Naive thymus-derived CD8-positive, alpha-beta T cell (primary cell): ENCODE data around the gene MCRIP1. TPM values are rescaled to one million over a fixed set of nuclear protein-coding genes. Genes with fewer than 3 reads are reported as not detected.
A peak's percentile ranks its signal among the peaks of the same experiment; 100 is the strongest.

Experiments used
- ATAC-seq, 2 donors: fragments of 150-1000 bp; cut with Tn5 transposase in 1 of 2; sonication (Bioruptor Pico), chemical (Tn5 transposase) in 1 of 2; 1 replicate in 1 of 2; 2 replicates in 1 of 2; pipeline ENCODE4 v1.10.0; 2021; ENCODE audit warnings: mild to moderate bottlenecking in 2 of 2, moderate library complexity in 2 of 2
- POLR2A ChIA-PET: fragments of 350-600 bp; sonication (Branson Sonifier 250); formaldehyde crosslinking; loops from one replicate; lab custom pipeline; 2021; ENCODE audit warnings: antibody characterized with exemption; lab: Charles Lee
- DNase-seq, 10 donors: peaks; one replicate each; pipeline versions ENCODE4 v3.0.0 to v3.0.0-alpha.2; 2020 to 2022
- H3K27ac Mint-ChIP-seq, 10 donors: one replicate each; pipeline ENCODE4 v1.8.0; 2020 to 2022; ENCODE audit warnings: mild to moderate bottlenecking in 10 of 10, mixed read lengths in 10 of 10, moderate library complexity in 4 of 10, inconsistent platforms in 1 of 10
- H3K27me3 Mint-ChIP-seq, 5 donors: one replicate each; pipeline ENCODE4 v1.8.0; 2021 to 2022; ENCODE audit warnings: mixed read lengths in 5 of 5
- H3K36me3 Mint-ChIP-seq, 3 donors: one replicate each; pipeline ENCODE4 v1.8.0; 2020 to 2022; ENCODE audit warnings: mixed read lengths in 3 of 3, mild to moderate bottlenecking in 2 of 3, inconsistent platforms in 1 of 3
- H3K4me1 Mint-ChIP-seq, 4 donors: one replicate each; pipeline ENCODE4 v1.8.0; 2021 to 2022; ENCODE audit warnings: mixed read lengths in 4 of 4
- H3K4me3 Mint-ChIP-seq, 10 donors: one replicate each; pipeline ENCODE4 v1.8.0; 2020 to 2022; ENCODE audit warnings: mild to moderate bottlenecking in 10 of 10, mixed read lengths in 10 of 10, moderate library complexity in 6 of 10, inconsistent platforms in 1 of 10
- H3K9me3 Mint-ChIP-seq, 9 donors: one replicate each; pipeline ENCODE4 v1.8.0; 2020 to 2022; ENCODE audit warnings: mixed read lengths in 9 of 9, mild to moderate bottlenecking in 3 of 9, inconsistent platforms in 1 of 9, moderate library complexity in 1 of 9
- polyA plus RNA-seq, 3 donors: library from polyadenylated mRNA; unstranded; fragments of 300-500 nt; fragmentation: Illumina TruSeq; gene quantifications; one replicate each; pipeline ENCODE4 v1.2.3, GENCODE V29; 2021
- total RNA-seq, 8 experiments: library from RNA in 2 of 8; stranded (reverse) in 2 of 8; gene quantifications; one replicate each; pipeline ENCODE4 v1.2.3 and lab custom pipeline; 2021 to 2026

The MCRIP1 gene
- total and polyA plus RNA-seq, 5 experiments from 2014 or later = 49.5 to 61.8 (median 58.4) TPM

DNA sequence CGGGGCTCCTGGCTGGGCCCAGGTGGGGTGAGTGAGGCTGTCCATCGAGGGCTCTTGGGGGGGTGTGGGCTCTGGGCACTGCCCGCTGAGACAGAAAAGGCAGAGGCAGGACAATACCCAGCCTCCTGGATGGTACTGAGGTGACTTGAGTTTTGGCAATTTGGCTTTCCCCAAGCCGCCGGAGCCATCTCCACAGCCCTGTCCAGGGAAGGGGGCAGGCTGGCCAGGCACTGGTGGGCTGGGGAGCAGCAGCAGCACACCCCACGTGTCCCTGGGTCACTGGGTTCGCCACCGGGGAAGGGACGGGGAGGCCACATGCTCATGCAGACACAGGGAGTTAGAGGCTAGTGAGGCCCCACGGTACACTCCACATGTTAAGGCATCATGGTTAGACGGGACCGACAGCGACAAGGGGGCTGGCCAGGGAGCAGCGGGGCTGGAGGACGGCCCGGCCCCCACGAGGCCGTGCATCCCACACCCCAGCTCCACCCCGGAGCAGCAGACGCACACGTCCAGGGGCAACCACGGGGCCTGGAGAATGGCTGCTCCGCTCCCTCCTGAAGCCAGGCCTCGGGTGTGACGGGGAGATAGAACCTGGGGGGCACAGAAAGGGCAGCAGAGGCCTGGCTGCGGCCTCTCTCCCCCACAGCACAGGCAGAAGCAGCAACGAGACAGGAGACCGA lies 35.0 kb upstream of the MCRIP1 start:
- no peaks in the 10 kb centered on the region for H3K9me3 Mint-ChIP-seq

DNA sequence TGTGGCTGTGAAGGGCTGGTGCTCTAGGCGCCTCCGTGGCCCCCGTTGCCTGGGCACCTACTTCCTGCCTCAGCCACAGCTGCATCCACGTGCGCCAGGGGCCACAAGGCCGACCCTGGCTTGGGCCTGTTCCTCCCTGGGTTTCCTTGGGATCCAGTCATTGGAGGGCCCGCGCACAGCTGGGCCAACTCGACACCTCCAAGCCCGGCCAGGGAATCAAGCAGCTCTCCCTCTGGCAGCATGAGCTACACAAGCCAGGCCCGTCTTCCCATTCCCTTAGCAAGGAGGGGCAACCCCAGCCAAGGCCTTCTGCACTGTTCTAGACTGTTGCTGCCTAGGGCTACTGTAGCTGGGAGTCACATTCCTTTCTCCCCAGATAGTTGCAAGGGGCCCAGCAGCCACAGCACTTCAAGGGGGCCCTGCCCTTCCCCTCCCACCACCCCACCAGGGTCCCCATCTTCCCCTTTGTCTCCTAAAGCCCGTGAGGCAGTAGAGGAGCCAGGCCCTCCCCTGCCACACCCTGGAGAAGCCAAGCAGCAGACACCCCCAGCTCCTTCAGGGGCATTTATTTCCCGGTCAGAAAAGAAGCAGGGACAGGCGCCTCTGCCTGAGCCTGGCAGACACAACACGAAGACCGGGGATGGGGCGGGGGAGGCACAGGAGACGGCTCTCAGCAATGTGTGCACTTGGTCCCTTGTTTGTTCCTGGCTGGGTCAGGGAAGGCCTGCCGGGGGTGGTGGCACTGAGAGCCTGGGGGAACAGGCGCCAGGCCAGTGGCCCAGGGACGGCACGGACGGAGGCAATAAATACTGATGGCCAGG lies 34.3 kb upstream of the MCRIP1 start:
- H3K27ac Mint-ChIP-seq = peak overlapping the region in 9 of 10 donors; percentile 22 to 91 (median 73)
- DNase-seq = peak in 5 of 10 donors; percentile 24 to 64 (median 31)
- no peaks in the 10 kb centered on the region for H3K27me3 Mint-ChIP-seq
- peak overlapping the region in 6 of 10 donors; percentile 11 to 58 (median 27) for H3K4me3 Mint-ChIP-seq
- H3K36me3 Mint-ChIP-seq = peaks cover 0 to 33% (median 4%) of the 10 kb centered on the region in 3 donors
- no peaks in the 10 kb centered on the region for H3K9me3 Mint-ChIP-seq
- H3K4me1 Mint-ChIP-seq = peaks cover 15 to 61% (median 41%) of the 10 kb centered on the region in 4 donors
- POLR2A ChIA-PET = interaction anchor here (0.6 to 3.5 kb wide), 5 partner anchors 13 to 164 kb away, joined by 3 to 22 read pairs (median 4); partner anchors contain the start of genes MAFG, MRPL12 and SIRT7
- no peak for ATAC-seq

More for the DNA sequence above, 35.0 kb upstream of the MCRIP1 start:
- Mint-ChIP-seq H3K27me3 (no peaks in the 10 kb centered on the region), H3K4me3 (peak overlapping the region in 6 of 10 donors; percentile 22 to 69 (median 28)), H3K36me3 (peaks cover 0 to 30% (median 2%) of the 10 kb centered on the region in 3 donors), H3K27ac (peak overlapping the region in 4 of 10 donors; percentile 35 to 80 (median 50)), H3K4me1 (peaks cover 14 to 59% (median 39%) of the 10 kb centered on the region in 4 donors)
- POLR2A ChIA-PET = interaction anchor here (0.9 to 5.3 kb wide), 4 partner anchors 23 to 165 kb away, joined by 3 to 35 read pairs (median 14); partner anchors contain the start of genes MAFG, MRPL12 and SIRT7
- ATAC-seq (no peak), DNase-seq (peak in 1 of 10 donors; percentile 64)

GRCh38 chr17:81866440-81867169 lies 33.5 kb upstream of the MCRIP1 start:
- DNase-seq (peak in 2 of 10 donors; percentile 29 to 54), ATAC-seq (no peak)
- Mint-ChIP-seq H3K27ac (peak overlapping the region in 8 of 10 donors; percentile 22 to 91 (median 70)), H3K27me3 (no peaks in the 10 kb centered on the region), H3K9me3 (no peaks in the 10 kb centered on the region), H3K4me3 (peak overlapping the region in 2 of 10 donors; percentile 20 to 58), H3K36me3 (peaks cover 0 to 33% (median 4%) of the 10 kb centered on the region in 3 donors), H3K4me1 (peaks cover 15 to 62% (median 42%) of the 10 kb centered on the region in 4 donors)
- POLR2A ChIA-PET = interaction anchor here (0.6 to 1.8 kb wide), 6 partner anchors 12 to 164 kb away, joined by 3 to 5 read pairs (median 3); partner anchors contain the start of genes ANAPC11, MRPL12 and SIRT7

DNA sequence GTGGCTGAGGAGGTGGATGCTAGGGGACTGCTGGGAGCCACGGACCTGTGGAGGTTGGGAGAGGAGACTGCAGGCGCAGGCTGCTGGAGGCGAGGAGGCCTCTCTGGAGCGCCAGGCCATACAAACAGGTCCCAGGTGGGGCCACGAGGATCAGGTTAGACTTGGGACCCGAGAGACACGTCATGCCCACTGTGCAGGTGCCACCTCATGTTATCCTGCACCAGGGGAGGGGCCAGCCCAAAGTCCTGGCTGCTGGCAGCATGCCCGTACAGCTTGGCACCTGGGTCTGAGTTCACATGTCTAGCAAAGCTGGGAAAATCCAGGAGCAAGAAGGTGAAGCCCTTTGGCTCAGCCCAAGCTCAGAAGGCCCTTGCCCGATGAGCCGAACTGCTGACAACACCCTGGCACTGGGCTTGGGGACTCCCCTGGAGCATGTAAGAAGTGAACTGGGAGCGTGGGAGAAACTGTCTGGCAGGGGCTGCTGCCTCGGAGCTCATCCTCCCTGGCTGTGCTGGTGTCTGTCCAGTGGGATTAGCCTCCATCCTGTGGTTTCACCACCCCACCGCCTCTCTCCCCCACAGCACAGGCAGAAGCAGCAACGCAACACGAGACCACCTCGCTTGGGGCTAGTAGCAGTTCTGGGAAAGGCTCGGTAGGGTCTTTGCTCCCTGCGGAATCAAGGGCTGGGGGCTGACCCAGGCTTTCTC lies 32.8 kb upstream of the MCRIP1 start:
- no peak for ATAC-seq
- H3K9me3 Mint-ChIP-seq = no peaks in the 10 kb centered on the region
- H3K4me1 Mint-ChIP-seq = peaks cover 18 to 65% (median 43%) of the 10 kb centered on the region in 4 donors
- peaks cover 0 to 35% (median 4%) of the 10 kb centered on the region in 3 donors for H3K36me3 Mint-ChIP-seq
- no peaks in the 10 kb centered on the region for H3K27me3 Mint-ChIP-seq
- H3K27ac Mint-ChIP-seq = peak overlapping the region in 5 of 10 donors; percentile 23 to 91 (median 79)
- POLR2A ChIA-PET = interaction anchor here (0.6 to 1.8 kb wide), 4 partner anchors 18 to 163 kb away, joined by 3 to 5 read pairs (median 3); partner anchors contain the start of genes ANAPC11 and MRPL12
- DNase-seq = peak in 3 of 10 donors; percentile 7 to 62 (median 13)
- peak overlapping the region in 4 of 10 donors; percentile 22 to 71 (median 27) for H3K4me3 Mint-ChIP-seq

DNA sequence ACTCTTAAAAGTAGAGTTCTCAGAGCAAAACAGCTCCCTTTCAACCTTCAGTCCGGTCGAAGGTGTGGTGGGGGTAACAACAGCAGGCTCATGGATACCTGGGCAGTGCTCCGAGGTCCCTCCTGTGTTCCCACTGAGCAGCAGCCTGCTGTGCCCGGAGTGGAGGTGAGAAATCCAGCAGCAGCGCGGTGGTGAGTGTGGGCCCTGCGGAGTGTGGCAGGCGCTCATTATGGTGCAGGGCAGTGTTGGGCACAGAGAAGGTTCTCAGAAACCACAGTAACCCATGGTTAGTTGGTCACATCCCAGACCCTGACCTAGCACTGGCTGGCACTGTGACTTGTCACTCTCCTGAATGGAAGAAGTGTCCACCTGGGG lies 32.3 kb upstream of the MCRIP1 start:
- peaks cover 0 to 34% (median 6%) of the 10 kb centered on the region in 3 donors for H3K36me3 Mint-ChIP-seq
- H3K27ac Mint-ChIP-seq = peak overlapping the region in 5 of 10 donors; percentile 23 to 87 (median 79)
- H3K9me3 Mint-ChIP-seq = peaks cover 0 to 3% (median 0%) of the 10 kb centered on the region in 9 donors
- no peak for ATAC-seq
- peak in 1 of 10 donors; percentile 40 for DNase-seq
- POLR2A ChIA-PET = interaction anchor here (1.0 kb wide), 1 partner anchor 111 kb away, joined by 3 read pairs; no protein-coding TSS in a partner anchor
- H3K4me1 Mint-ChIP-seq = peaks cover 18 to 67% (median 43%) of the 10 kb centered on the region in 4 donors
- H3K27me3 Mint-ChIP-seq = peaks cover 0 to 3% (median 0%) of the 10 kb centered on the region in 5 donors
- peak overlapping the region in 4 of 10 donors; percentile 22 to 71 (median 27) for H3K4me3 Mint-ChIP-seq

DNA sequence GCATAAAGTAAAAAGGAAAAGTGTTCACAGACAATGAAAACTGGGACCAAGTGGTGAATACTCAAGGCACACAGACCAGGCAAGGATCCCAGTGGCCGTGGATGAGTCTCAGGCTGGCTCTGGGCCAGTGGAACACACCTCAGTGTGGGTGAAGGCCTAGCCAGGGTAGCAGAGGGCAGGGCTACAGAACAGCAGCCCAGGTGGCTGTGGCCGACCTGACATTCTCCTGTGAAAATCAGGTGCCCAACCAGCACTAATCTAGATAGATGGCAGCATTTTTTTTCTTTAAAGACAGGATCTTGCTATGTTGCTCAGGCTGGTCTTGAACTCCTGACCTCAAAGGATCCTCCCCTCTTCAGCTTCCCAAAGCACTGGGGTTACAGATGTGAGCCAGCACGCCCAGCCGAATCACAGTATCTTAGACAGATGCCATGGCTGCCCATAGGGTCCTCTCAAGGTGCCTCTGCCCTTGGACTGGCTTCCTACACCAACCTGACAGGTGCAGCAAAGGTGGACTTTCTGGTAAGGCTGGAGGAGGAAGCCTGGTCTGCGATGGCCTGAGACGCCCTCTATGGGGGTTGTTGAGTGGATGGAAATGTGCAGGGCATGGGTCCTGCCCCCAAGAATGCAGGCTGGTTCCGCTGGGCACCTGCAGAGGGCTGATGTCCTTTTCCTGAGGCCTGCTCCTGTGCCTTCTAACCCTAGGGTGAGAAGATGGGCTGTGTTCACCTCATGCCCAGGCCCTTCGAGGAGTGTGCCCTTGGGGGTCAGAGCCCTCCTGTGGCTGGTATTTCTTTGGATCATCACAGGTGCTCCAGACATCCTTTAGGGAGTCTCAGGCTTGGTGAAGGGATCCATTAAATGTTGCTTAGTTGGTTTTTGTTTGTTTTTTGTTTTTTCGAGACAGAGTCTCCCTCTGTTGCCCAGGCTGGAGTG lies 31.0 kb upstream of the MCRIP1 start:
- POLR2A ChIA-PET = no interaction called here
- Mint-ChIP-seq H3K4me1 (peaks cover 18 to 64% (median 40%) of the 10 kb centered on the region in 4 donors), H3K4me3 (peak overlapping the region in 2 of 10 donors; percentile 8 to 45), H3K36me3 (peaks cover 0 to 27% (median 4%) of the 10 kb centered on the region in 3 donors), H3K9me3 (peaks cover 0 to 3% (median 0%) of the 10 kb centered on the region in 9 donors), H3K27me3 (peaks cover 0 to 3% (median 0%) of the 10 kb centered on the region in 5 donors), H3K27ac (peak overlapping the region in 8 of 10 donors; percentile 27 to 90 (median 78))
- ATAC-seq (no peak), DNase-seq (peak in 1 of 10 donors; percentile 45)

GRCh38 chr17:81863123-81863675 lies 30.1 kb upstream of the MCRIP1 start:
- peak overlapping the region; percentile 28 to 95 (median 84) for H3K27ac Mint-ChIP-seq
- H3K4me1 Mint-ChIP-seq = peaks cover 18 to 72% (median 42%) of the 10 kb centered on the region in 4 donors
- H3K27me3 Mint-ChIP-seq = peaks cover 0 to 3% (median 0%) of the 10 kb centered on the region in 5 donors
- H3K9me3 Mint-ChIP-seq = peaks cover 0 to 3% (median 0%) of the 10 kb centered on the region in 9 donors
- H3K4me3 Mint-ChIP-seq = peak overlapping the region; percentile 50 to 85 (median 68)
- ATAC-seq (no peak), DNase-seq (peak in 1 of 10 donors; percentile 53)
- POLR2A ChIA-PET = interaction anchor here (2.8 kb wide), 1 partner anchor 8 kb away, joined by 45 read pairs; the partner anchor contains the start of gene ARHGDIA
- H3K36me3 Mint-ChIP-seq = peaks cover 0 to 22% (median 4%) of the 10 kb centered on the region in 3 donors

DNA sequence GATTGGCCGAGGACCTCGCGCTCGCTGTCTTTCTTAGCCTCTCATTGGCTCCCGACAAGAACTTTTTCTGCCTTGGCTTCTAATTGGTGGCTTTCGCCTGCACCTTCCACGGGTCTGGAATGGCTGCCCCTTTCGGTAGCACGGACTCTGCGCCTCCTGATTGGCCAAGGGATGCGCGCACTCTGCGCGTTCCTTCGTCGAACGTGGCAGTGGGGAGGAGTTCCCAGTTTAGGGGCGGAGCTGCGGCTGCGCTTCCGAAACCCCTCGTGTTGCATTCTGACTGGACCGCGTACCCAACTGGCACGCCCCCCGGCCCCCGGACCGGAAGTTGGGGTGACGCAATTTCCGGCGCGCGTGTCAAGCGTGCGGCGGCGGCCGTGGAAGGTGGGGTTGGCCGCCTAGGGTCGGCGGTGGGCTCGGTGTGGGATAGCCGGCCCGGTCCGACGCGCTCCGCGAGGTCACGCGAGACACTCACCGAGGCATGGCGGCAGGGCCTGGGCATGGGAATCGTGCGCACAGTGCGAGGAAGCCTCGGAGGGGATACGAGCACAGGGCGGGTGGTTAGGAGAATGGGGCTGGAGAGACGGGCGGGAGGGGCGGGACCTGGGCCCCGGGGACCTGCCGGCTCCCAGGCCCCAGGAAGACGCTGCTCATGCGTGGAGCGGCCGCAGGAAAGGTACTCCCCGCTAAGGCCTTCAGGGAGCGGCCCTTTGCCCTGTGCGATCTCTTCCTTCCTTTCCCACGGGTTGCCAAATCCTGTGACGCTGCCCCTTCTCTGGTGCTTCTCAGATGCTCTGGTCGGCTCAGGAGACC lies 27.9 kb upstream of the MCRIP1 start:
- Mint-ChIP-seq H3K4me3 (peak overlapping the region; percentile 81 to 94 (median 92)), H3K9me3 (peaks cover 0 to 3% (median 0%) of the 10 kb centered on the region in 9 donors), H3K27me3 (peaks cover 0 to 3% (median 0%) of the 10 kb centered on the region in 5 donors), H3K4me1 (peaks cover 15 to 67% (median 34%) of the 10 kb centered on the region in 4 donors), H3K27ac (peak overlapping the region; percentile 92 to 98 (median 96)), H3K36me3 (peaks cover 0 to 32% (median 4%) of the 10 kb centered on the region in 3 donors)
- peak; percentile 98 to 100 (median 99) for DNase-seq
- ATAC-seq = peak; percentile 84 to 85
- POLR2A ChIA-PET = interaction anchor here (0.7 to 2.8 kb wide), 8 partner anchors 10 to 348 kb away, joined by 3 to 45 read pairs (median 4); partner anchors contain the start of genes ACTG1, ALYREF, ANAPC11 and ARHGDIA
